ENCODE measurements around the gene SORCS2.

- TF ChIP-seq, protein P1, sequence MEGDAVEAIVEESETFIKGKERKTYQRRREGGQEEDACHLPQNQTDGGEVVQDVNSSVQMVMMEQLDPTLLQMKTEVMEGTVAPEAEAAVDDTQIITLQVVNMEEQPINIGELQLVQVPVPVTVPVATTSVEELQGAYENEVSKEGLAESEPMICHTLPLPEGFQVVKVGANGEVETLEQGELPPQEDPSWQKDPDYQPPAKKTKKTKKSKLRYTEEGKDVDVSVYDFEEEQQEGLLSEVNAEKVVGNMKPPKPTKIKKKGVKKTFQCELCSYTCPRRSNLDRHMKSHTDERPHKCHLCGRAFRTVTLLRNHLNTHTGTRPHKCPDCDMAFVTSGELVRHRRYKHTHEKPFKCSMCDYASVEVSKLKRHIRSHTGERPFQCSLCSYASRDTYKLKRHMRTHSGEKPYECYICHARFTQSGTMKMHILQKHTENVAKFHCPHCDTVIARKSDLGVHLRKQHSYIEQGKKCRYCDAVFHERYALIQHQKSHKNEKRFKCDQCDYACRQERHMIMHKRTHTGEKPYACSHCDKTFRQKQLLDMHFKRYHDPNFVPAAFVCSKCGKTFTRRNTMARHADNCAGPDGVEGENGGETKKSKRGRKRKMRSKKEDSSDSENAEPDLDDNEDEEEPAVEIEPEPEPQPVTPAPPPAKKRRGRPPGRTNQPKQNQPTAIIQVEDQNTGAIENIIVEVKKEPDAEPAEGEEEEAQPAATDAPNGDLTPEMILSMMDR (IDR thresholded peaks at IDR 0.05), result no peak
- TF ChIP-seq EZH2 (IDR thresholded peaks at IDR 0.05) (no peak), EZH2phosphoT487 (IDR thresholded peaks at IDR 0.05) (no peak)
Observed at GRCh38 chr4:7398788-7399439, 206.6 kb downstream of the SORCS2 start.

All from neural progenitor cell (in vitro differentiated cells).